DOHH2 (cell line): ENCODE results near the gene PLA2G2E.

Experiments
- CTCF ChIP-seq: fragments of 200-600 bp; sonication (generic); IDR thresholded peaks from one replicate; pipeline ENCODE4 v1.5.1; 2014; ENCODE audit warnings: antibody characterized with exemption, mild to moderate bottlenecking, low read depth, low read length; ENCODE audit not compliant: poor library complexity, severe bottlenecking
- EZH2phosphoT487 ChIP-seq: fragments of 200-600 bp; sonication (generic); IDR thresholded peaks from 2 replicates; pipeline ENCODE4 v1.6.1; 2017; ENCODE audit warnings: borderline replicate concordance, mild to moderate bottlenecking, antibody characterized with exemption, low read length, moderate library complexity, mixed read lengths

GRCh38 chr1:19909392-19909791, 14.0 kb downstream of the PLA2G2E start:
- TF ChIP-seq CTCF, result no peak
- no peak for TF ChIP-seq EZH2phosphoT487
